ENCODE data around the gene IP6K3.

IP6K3 gene

GRCh38 chr6:33777398-33778388 is 31.0 kb upstream of the IP6K3 start:
- DNase-seq (ENCODE audit: low read depth) = no peak

GRCh38 chr6:33776764-33777163 is 30.1 kb upstream of the IP6K3 start:
- no peak for DNase-seq (ENCODE audit: low read depth)

GRCh38 chr6:33776186-33776585 is 29.5 kb upstream of the IP6K3 start:
- DNase-seq (ENCODE audit: low read depth) = no peak

GRCh38 chr6:33774774-33775173 is 28.1 kb upstream of the IP6K3 start:
- DNase-seq (ENCODE audit: low read depth) = no peak

GRCh38 chr6:33772902-33773472 is 26.3 kb upstream of the IP6K3 start:
- DNase-seq (ENCODE audit: low read depth) = no peak

GRCh38 chr6:33772082-33772830 is 25.6 kb upstream of the IP6K3 start:
- DNase-seq (ENCODE audit: low read depth) = peak; percentile 70

- DNase-seq (ENCODE audit: low read depth) = peak; percentile 99
Observed at GRCh38 chr6:33771146-33772081, 24.7 kb upstream of the IP6K3 start.

- DNase-seq (ENCODE audit: low read depth) = no peak
Observed at GRCh38 chr6:33770833-33771145, 24.1 kb upstream of the IP6K3 start.

GRCh38 chr6:33770124-33770832 is 23.6 kb upstream of the IP6K3 start:
- peak; percentile 16 for DNase-seq (ENCODE audit: low read depth)

- no peak for DNase-seq (ENCODE audit: low read depth)
Observed at GRCh38 chr6:33769248-33769821, 22.6 kb upstream of the IP6K3 start.

- peak; percentile 80 for DNase-seq (ENCODE audit: low read depth)
Observed at GRCh38 chr6:33768644-33769120, 22.0 kb upstream of the IP6K3 start.

- no peak for DNase-seq (ENCODE audit: low read depth)
Observed at GRCh38 chr6:33766921-33767907, 20.5 kb upstream of the IP6K3 start.

- no peak for DNase-seq (ENCODE audit: low read depth)
Observed at GRCh38 chr6:33765368-33765767, 18.7 kb upstream of the IP6K3 start.

GRCh38 chr6:33764036-33764435 is 17.3 kb upstream of the IP6K3 start:
- no peak for DNase-seq (ENCODE audit: low read depth)

GRCh38 chr6:33763483-33763882 is 16.8 kb upstream of the IP6K3 start:
- DNase-seq (ENCODE audit: low read depth) = no peak

GRCh38 chr6:33762713-33763112 is 16.0 kb upstream of the IP6K3 start:
- no peak for DNase-seq (ENCODE audit: low read depth)

- peak; percentile 28 for DNase-seq (ENCODE audit: low read depth)
Observed at GRCh38 chr6:33761922-33762629, 15.4 kb upstream of the IP6K3 start.

GRCh38 chr6:33761581-33761921 is 14.8 kb upstream of the IP6K3 start:
- DNase-seq (ENCODE audit: low read depth) = no peak
